BLaER1 (cell line): ENCODE measurements around the gene INF2.

ENCODE experiments used
- H3K27ac ChIP-seq: shearing (Covaris generic); formaldehyde crosslinking; 2 replicates; pipeline ENCODE4 v1.8.1; 2022
- H3K27me3 ChIP-seq: shearing (Covaris generic); formaldehyde crosslinking; 2 replicates; pipeline ENCODE4 v1.8.1; 2022
- H3K36me3 ChIP-seq: shearing (Covaris generic); formaldehyde crosslinking; 2 replicates; pipeline ENCODE4 v1.8.1; 2022
- H3K4me1 ChIP-seq: shearing (Covaris generic); formaldehyde crosslinking; 2 replicates; pipeline ENCODE4 v1.8.1; 2022
- H3K4me2 ChIP-seq: shearing (Covaris generic); formaldehyde crosslinking; 2 replicates; pipeline ENCODE4 v1.8.1; 2022
- H3K4me3 ChIP-seq: shearing (Covaris generic); formaldehyde crosslinking; 2 replicates; pipeline ENCODE4 v1.8.1; 2022
- H3K9ac ChIP-seq: shearing (Covaris generic); formaldehyde crosslinking; 2 replicates; pipeline ENCODE4 v1.8.1; 2022
- H3K9me3 ChIP-seq: shearing (Covaris generic); formaldehyde crosslinking; 2 replicates; pipeline ENCODE4 v1.8.1; 2022
- H4K20me1 ChIP-seq: shearing (Covaris generic); formaldehyde crosslinking; 2 replicates; pipeline ENCODE4 v1.8.1; 2022
- Cebpa-rat ChIP-seq: shearing (Covaris generic); IDR thresholded peaks from 2 replicates; pipeline ENCODE4 v1.8.1; 2022

The INF2 gene

DNA sequence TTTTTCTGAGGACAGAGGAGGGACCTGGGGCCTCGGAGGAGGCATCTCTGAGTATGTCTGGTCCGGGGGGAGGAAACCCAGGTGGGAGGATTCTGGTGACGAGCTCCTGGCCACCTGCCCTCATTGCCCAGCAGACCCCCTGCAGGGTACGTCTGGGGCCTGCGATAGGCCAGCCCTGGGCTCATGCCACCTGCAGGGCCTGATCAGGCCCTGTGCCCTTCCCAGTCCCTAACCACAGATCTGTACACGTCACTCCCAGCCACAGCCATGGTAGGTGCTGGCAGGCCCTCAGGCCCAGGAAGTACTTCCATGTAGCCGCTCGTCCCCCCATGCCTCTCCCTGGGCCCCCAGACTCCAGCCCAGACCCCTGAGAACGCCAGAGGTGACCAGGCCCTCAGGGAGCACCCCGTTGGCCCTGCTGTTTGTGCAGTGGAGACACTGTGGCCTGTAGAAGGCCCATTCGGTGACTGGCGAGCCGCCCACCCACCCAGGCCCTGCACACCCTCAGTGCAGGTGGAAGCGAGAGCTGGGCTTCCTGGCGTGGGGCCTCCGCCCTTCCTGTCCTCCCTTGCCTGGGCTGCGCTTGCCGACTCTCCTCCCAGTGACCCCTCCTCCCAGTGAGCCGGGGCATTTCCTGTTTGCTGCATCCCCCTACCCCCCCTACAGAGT, 5.7 kb downstream of the INF2 start:
- Histone ChIP-seq H3K4me2 (peak overlapping the region; percentile 100), H3K27ac (peak overlapping the region; percentile 97), H3K9ac (peak overlapping the region; percentile 97), H3K4me3 (peak overlapping the region; percentile 39; the same call in 1 of the 2 replicates), H3K36me3 (peaks cover 78% of the 10 kb centered on the region), H3K27me3 (no peaks in the 10 kb centered on the region), H3K9me3 (no peaks in the 10 kb centered on the region), H4K20me1 (peaks cover 100% of the 10 kb centered on the region), H3K4me1 (peaks cover 99% of the 10 kb centered on the region)
- no peak for TF ChIP-seq Cebpa-rat

DNA sequence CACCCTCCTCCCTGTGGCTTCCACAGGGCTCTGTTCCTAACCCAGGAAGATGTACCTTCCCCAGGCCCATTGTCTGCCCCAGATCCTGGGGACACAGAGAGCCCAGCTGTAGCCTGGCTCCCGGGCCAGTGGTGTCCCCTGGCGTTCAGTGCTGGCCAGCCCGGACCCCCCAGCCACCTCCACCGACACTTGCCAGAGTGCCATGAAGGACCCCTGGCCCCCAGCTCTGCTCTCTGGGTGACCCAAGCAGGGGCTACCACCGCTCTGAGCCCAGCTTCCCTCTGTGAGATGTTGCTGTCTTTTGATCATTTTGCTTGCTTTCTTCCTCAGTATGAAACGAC, 6.2 kb downstream of the INF2 start:
- Histone ChIP-seq H4K20me1 (peaks cover 100% of the 10 kb centered on the region), H3K9ac (peak overlapping the region; percentile 97), H3K9me3 (no peaks in the 10 kb centered on the region), H3K36me3 (peaks cover 83% of the 10 kb centered on the region), H3K27ac (peak overlapping the region; percentile 97), H3K4me1 (peaks cover 100% of the 10 kb centered on the region), H3K4me3 (no peak overlapping the region; the same call in 1 of the 2 replicates), H3K27me3 (no peaks in the 10 kb centered on the region), H3K4me2 (peak overlapping the region; percentile 100)
- no peak for TF ChIP-seq Cebpa-rat

DNA sequence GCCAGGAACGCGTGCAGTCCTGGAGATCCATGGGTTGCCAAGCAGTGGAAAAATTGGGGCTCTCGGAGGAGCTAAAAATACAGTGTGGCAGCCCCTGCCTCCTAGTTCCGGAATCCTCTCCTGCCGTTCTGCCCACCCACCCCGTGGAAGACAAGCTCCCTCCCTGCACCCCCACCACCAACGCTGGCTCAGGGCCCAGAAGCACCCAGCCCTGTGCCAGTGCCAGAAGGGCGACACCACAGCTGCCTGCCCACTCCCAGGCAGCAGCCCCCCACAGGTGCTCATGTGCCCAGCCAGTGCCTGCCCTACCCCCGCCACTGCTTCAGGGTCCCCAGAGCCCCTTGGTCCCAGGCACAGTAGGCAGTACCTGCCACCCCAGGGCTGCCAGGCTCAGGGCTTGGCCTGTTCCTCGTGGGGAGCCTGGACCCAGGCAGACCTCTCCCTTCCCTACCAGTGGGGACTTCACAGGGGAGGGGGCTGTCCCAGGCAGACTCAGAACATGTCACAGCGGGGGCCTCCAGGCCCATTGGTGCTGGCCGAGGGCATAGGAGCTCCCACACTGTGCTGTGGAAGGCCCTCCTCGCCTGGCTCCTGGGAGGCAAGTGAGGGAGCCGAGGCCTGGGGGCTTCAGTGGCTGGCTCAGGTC, 7.4 kb downstream of the INF2 start:
- Histone ChIP-seq H3K4me2 (peak overlapping the region; percentile 100; the same call in 1 of the 2 replicates), H3K9ac (peak overlapping the region; percentile 97), H3K27ac (peak overlapping the region; percentile 97), H4K20me1 (peaks cover 100% of the 10 kb centered on the region), H3K36me3 (peaks cover 90% of the 10 kb centered on the region), H3K4me3 (no peak overlapping the region), H3K4me1 (peaks cover 100% of the 10 kb centered on the region), H3K9me3 (no peaks in the 10 kb centered on the region), H3K27me3 (no peaks in the 10 kb centered on the region)
- no peak for TF ChIP-seq Cebpa-rat

DNA sequence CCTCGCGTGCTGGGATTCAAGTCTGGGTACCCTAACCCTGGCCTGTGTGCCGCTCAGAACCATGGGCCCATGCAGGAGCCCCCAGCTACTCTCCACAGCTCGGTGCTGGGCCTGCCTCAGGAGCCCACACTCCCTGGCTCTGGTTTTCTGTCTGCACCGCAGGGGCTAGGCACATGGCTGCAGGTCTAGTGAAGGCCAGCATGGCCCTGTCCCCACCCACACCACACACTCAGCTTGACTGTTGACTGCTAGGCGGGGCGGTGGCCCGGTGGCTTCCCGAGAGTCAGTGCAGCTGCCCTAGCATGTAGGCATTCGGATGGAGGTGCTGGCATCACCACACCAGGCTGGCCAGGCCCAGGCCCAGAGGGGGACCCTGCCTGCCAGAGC, 7.9 kb downstream of the INF2 start:
- Histone ChIP-seq H3K36me3 (peaks cover 90% of the 10 kb centered on the region), H3K4me2 (peak overlapping the region; percentile 14; the same call in 1 of the 2 replicates)

DNA sequence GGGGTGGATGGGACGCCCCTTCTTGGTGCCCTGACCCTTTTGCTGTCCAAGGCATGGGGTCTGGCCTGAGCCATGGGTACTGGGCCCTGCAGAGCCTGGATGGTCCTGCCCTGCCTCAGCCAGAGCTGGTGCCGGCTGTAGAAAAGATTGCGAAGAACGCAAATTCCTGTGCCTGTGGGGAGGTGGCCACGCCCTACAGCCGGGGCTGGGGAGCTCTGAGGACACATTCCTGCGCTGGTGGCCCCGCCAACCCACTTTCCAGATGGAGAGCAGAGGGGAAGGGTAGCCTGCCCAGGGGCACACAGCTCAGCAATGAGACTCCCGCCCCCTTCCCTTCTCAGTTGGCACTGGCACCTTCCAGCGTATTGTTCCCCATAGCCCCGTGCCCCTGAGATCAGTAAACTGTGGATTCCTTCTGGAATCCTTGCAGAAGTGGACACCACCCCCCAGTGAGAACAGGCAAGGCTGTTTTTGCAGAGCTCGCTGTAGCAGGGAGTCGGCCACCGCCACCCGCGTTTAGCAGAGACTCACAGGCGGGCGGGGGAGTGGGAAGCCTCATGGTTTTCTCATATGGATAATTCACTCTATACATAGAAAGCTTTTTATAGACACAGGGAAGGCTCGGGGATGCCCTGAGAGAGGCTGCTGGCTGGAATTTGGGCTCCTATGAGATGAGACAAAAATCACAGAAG, 8.6 kb downstream of the INF2 start:
- Histone ChIP-seq H3K9ac (peak overlapping the region; percentile 55; the same call in 1 of the 2 replicates), H3K4me2 (peak overlapping the region; percentile 14; the same call in 1 of the 2 replicates), H4K20me1 (peaks cover 100% of the 10 kb centered on the region), H3K4me1 (peaks cover 90% of the 10 kb centered on the region), H3K4me3 (no peak overlapping the region), H3K27ac (peak overlapping the region; percentile 97), H3K9me3 (no peaks in the 10 kb centered on the region), H3K27me3 (no peaks in the 10 kb centered on the region), H3K36me3 (peaks cover 90% of the 10 kb centered on the region)
- TF ChIP-seq Cebpa-rat: no peak

More for the DNA sequence above, 7.9 kb downstream of the INF2 start:
- Histone ChIP-seq H3K27ac (peak overlapping the region; percentile 97), H3K27me3 (no peaks in the 10 kb centered on the region), H3K9ac (peak overlapping the region; percentile 55), H3K4me1 (peaks cover 98% of the 10 kb centered on the region), H4K20me1 (peaks cover 100% of the 10 kb centered on the region), H3K9me3 (no peaks in the 10 kb centered on the region), H3K4me3 (no peak overlapping the region)
- TF ChIP-seq Cebpa-rat: no peak

DNA sequence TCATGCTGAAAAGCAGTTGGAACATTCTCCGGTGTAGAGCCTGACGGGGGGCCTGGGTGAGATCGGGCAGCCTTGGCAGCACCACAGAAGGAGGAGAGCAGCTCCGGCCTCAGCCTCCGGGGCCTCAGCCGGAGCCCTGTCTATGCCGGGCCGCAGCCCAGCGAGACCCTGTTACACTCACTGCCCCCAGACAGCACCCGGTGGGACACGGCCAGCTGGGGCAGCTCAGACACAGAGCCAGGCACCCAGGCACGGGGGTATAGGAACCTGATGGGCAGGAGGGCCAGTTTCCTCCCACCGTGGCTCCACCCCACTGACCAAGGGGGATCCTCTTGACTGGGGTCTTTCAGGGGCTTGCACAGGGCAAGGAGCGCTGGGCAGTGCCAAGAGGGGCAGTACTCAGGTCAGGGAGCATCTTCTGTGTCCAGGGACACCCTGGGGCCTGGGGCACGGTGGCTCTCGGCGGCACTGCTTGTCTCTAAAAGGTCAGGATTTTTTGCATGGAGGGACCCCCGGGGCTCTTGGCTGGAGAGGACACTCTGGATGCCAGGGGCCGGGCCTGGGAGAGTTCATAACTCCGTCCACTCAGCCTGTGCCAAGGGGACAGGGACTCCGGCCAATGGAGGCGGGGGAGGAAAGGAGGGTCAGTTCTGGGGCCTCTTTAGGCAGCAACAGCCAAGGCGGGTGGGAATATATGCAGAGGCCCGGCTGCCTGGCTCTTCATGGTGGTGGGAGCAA, 9.4 kb downstream of the INF2 start:
- no peak for TF ChIP-seq Cebpa-rat
- H3K9me3 ChIP-seq: no peaks in the 10 kb centered on the region
- H3K9ac ChIP-seq: peak overlapping the region; percentile 45; the same call in 1 of the 2 replicates
- peaks cover 82% of the 10 kb centered on the region for H3K4me1 ChIP-seq
- H4K20me1 ChIP-seq: peaks cover 100% of the 10 kb centered on the region
- peak overlapping the region; percentile 40; the same call in 1 of the 2 replicates for H3K4me2 ChIP-seq
- no peaks in the 10 kb centered on the region for H3K27me3 ChIP-seq
- peaks cover 91% of the 10 kb centered on the region for H3K36me3 ChIP-seq
- H3K27ac ChIP-seq: peak overlapping the region; percentile 97; the same call in 1 of the 2 replicates
- H3K4me3 ChIP-seq: no peak overlapping the region

DNA sequence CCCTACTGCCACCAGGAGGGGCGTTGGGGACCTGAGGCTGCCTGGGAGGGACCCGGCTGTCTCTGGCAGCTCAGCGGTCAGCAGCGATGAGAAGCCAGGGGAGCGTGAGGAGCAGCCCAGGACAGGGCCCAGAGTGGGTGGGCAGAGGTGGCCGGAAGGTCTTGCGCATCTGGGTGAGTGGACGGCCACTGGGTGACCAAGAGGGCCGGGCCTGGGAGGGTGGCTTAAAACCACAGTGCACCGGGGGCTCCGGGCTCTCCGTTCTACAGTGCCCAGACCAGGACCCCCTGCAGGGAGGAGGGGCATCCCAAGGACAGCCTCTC, 10.0 kb downstream of the INF2 start:
- no peaks in the 10 kb centered on the region for H3K27me3 ChIP-seq
- peaks cover 77% of the 10 kb centered on the region for H3K4me1 ChIP-seq
- H3K9ac ChIP-seq: peak overlapping the region; percentile 45; the same call in 1 of the 2 replicates
- no peak for TF ChIP-seq Cebpa-rat
- H3K27ac ChIP-seq: peak overlapping the region; percentile 97; the same call in 1 of the 2 replicates
- no peak overlapping the region for H3K4me3 ChIP-seq
- peaks cover 91% of the 10 kb centered on the region for H3K36me3 ChIP-seq
- H3K4me2 ChIP-seq: peak overlapping the region; percentile 40
- peaks cover 96% of the 10 kb centered on the region for H4K20me1 ChIP-seq
- H3K9me3 ChIP-seq: no peaks in the 10 kb centered on the region

DNA sequence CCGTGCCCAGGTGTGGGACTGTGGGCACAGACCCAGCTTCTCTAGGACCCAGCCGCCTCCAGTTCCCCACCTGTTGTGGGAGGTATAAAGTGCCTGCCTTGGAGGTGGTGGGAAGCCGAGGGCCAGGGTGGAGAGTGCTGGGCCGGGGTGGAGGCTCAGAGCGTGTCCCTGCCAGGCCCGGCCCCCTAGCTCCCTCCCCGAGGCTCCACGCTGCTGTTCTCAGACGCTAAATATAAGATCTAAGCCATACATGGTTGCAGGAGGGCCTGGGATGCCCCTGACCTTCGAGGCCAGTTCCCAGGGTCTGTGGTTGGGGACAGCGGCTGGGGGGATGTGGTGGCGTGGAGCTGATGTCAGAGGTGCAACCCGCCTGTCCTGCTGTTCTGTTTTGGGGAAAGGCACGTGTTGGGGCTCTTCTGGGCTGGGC, 10.8 kb downstream of the INF2 start:
- Histone ChIP-seq H3K4me3 (no peak overlapping the region), H3K9ac (peak overlapping the region; percentile 45), H3K4me1 (peaks cover 72% of the 10 kb centered on the region), H3K27ac (peak overlapping the region; percentile 97), H3K27me3 (no peaks in the 10 kb centered on the region), H3K4me2 (peak overlapping the region; percentile 40), H3K9me3 (no peaks in the 10 kb centered on the region), H4K20me1 (peaks cover 92% of the 10 kb centered on the region), H3K36me3 (peaks cover 98% of the 10 kb centered on the region)
- TF ChIP-seq Cebpa-rat: no peak

DNA sequence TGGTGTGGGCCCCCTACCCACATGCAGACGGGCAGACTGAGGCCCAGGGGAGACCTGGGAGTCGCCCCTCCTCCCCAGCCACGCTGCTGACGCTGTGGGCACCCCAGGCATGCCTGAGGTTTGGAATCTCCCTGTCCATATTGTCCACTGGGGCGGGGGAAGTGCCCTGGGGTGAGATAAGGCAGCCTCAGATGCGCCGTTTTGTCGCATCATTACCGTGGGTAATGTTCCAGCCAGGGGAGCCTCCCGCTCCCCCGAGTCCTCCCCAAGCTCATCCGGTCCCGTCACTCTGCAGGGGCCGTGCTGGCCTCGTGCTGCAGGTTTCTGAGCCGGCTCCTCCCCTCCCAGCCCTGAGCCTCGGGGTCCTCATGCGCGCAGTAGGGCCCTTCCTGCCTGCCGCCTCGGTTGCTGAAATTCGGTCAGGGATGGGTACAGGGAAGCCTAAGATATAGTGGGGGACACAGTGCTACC, 11.4 kb downstream of the INF2 start:
- Histone ChIP-seq H4K20me1 (peaks cover 92% of the 10 kb centered on the region), H3K9me3 (no peaks in the 10 kb centered on the region), H3K4me3 (no peak overlapping the region), H3K36me3 (peaks cover 100% of the 10 kb centered on the region), H3K9ac (0 out of 2 replicates have a peak overlapping the region, but pooled peaks have one; percentile 45), H3K27ac (peak overlapping the region; percentile 97), H3K4me2 (peak overlapping the region; percentile 40), H3K4me1 (peaks cover 72% of the 10 kb centered on the region), H3K27me3 (no peaks in the 10 kb centered on the region)
- no peak for TF ChIP-seq Cebpa-rat
